Small intestine (tissue), 7 donors: ENCODE data around the gene ETFA. TPM values are rescaled to one million over a fixed set of nuclear protein-coding genes. Genes with fewer than 3 reads are reported as not detected.
"Not testable (repeated sequence)": the region's sequence is repeated elsewhere in the genome, so short reads cannot be mapped to it uniquely, and the experiment has no call there.

Source experiments
- DNase-seq, 2 donors: peaks; one replicate each; pipeline versions ENCODE4 v3.0.0 to v3.0.0-alpha.2; 2013
- FAIRE-seq: peaks from 2 replicates; lab custom pipeline; 2012; peaks lifted over from hg19 to GRCh38; lab: Jason Lieb, UNC
- H3K27ac ChIP-seq, 3 donors: one replicate each; pipeline ENCODE4 v1.5.1; 2013; ENCODE audit warnings: low read length in 2 of 3, mild to moderate bottlenecking in 2 of 3, control low read depth in 1 of 3, inconsistent platforms in 1 of 3, low read depth in 1 of 3, moderate library complexity in 1 of 3
- H3K27me3 ChIP-seq, 3 donors: one replicate each; pipeline ENCODE4 v1.6.1; 2013; ENCODE audit warnings: low read length in 3 of 3, inconsistent platforms in 1 of 3; ENCODE audit not compliant: control insufficient read depth in 3 of 3, insufficient read depth in 3 of 3
- H3K36me3 ChIP-seq, 3 donors: one replicate each; pipeline ENCODE4 v1.6.1; 2013; ENCODE audit warnings: low read length in 3 of 3, inconsistent platforms in 1 of 3, low read depth in 1 of 3, mild to moderate bottlenecking in 1 of 3, moderate library complexity in 1 of 3; ENCODE audit not compliant: control insufficient read depth in 3 of 3, insufficient read depth in 2 of 3
- H3K4me1 ChIP-seq, 3 donors: one replicate each; pipeline ENCODE4 v1.6.1; 2013; ENCODE audit warnings: low read length in 2 of 3, inconsistent platforms in 1 of 3, low read depth in 1 of 3, mild to moderate bottlenecking in 1 of 3, moderate library complexity in 1 of 3; ENCODE audit not compliant: control insufficient read depth in 3 of 3, insufficient read depth in 2 of 3
- H3K4me3 ChIP-seq, 3 donors: one replicate each; pipeline ENCODE4 v1.5.1; 2013; ENCODE audit warnings: low read length in 3 of 3, control low read depth in 1 of 3, inconsistent platforms in 1 of 3, low read depth in 1 of 3, mild to moderate bottlenecking in 1 of 3, moderate library complexity in 1 of 3
- H3K9me3 ChIP-seq, 2 donors: one replicate each; pipeline ENCODE4 v1.6.1; 2013; ENCODE audit warnings: low read depth in 1 of 2, low read length in 1 of 2; ENCODE audit not compliant: control insufficient read depth in 2 of 2, insufficient read depth in 1 of 2
- WGBS, 3 donors: extraction: QIAGEN DNeasy Blood & Tissue Kit; methylation state at CpG; one replicate each; pipeline ENCODE4 v1.1.7; 2013; 5-methylcytosine and 5-hydroxymethylcytosine counted together
- polyA plus RNA-seq, 4 donors: library from polyadenylated mRNA; stranded (reverse) in 3 of 4; unstranded in 1 of 4; fragments of 200-250 nt in 3 of 4; fragments of 120-200 nt in 1 of 4; gene quantifications; one replicate each; pipeline versions ENCODE4 v1.2.1 to v1.2.3, GENCODE V29; 2013
- donor health status: healthy with polysubstance abuse.
- donor health status: control.
- donor health status: control.
- donor health status: Bipolar disorder and iron deficiency.
- donor health status: healthy.

ETFA gene
- polyA plus RNA-seq, 4 donors, result 184 to 346 (median 213) TPM

- no peak for DNase-seq
- WGBS, 3 donors, result 98% methylated on average over 6 of the region's 6 CpGs
- Histone ChIP-seq H3K4me1 (no peaks in the 10 kb centered on the region), H3K27ac (no peak overlapping the region), H3K4me3 (no peak overlapping the region), H3K9me3 (peaks cover 0 to 29% of the 10 kb centered on the region in 2 donors), H3K36me3 (peaks cover 2 to 34% (median 23%) of the 10 kb centered on the region in 3 donors), H3K27me3 (no peaks in the 10 kb centered on the region)
- FAIRE-seq, result no peak
Measured at GRCh38 chr15:76270876-76271275, 40.4 kb downstream of the ETFA start.

- peaks cover 12 to 37% (median 37%) of the 10 kb centered on the region in 3 donors for H3K36me3 ChIP-seq
- no peak overlapping the region for H3K27ac ChIP-seq
- FAIRE-seq (no peak), DNase-seq (no peak)
- H3K9me3 ChIP-seq, result peaks cover 2 to 61% of the 10 kb centered on the region in 2 donors
- H3K4me3 ChIP-seq, result no peak overlapping the region
- no peaks in the 10 kb centered on the region for H3K4me1 ChIP-seq
- no peaks in the 10 kb centered on the region for H3K27me3 ChIP-seq
- 96 to 99% (median 98%) methylated on average over 6 of the region's 6 CpGs for WGBS, 3 donors
Measured at GRCh38 chr15:76267077-76267476, 44.2 kb downstream of the ETFA start.

GRCh38 chr15:76265769-76266168 lies 45.5 kb downstream of the ETFA start:
- not testable (repeated sequence) for H3K27me3 ChIP-seq, H3K27ac ChIP-seq, FAIRE-seq, H3K4me1 ChIP-seq, H3K4me3 ChIP-seq, DNase-seq
- peaks cover 16 to 43% (median 34%) of the 10 kb centered on the region in 3 donors for H3K36me3 ChIP-seq
- WGBS, 3 donors, result 96 to 98% (median 97%) methylated on average over 2 of the region's 2 CpGs
- peaks cover 2 to 70% of the 10 kb centered on the region in 2 donors for H3K9me3 ChIP-seq

- Histone ChIP-seq H3K27ac (no peak overlapping the region), H3K36me3 (peaks cover 17 to 55% (median 19%) of the 10 kb centered on the region in 3 donors), H3K27me3 (no peaks in the 10 kb centered on the region), H3K4me1 (no peaks in the 10 kb centered on the region), H3K4me3 (no peak overlapping the region), H3K9me3 (peaks cover 2 to 67% of the 10 kb centered on the region in 2 donors)
- no peak for FAIRE-seq
- DNase-seq, result no peak
- WGBS, 3 donors, result 96 to 99% (median 99%) methylated on average over 12 of the region's 12 CpGs
Measured at GRCh38 chr15:76260246-76260938, 50.9 kb downstream of the ETFA start.

GRCh38 chr15:76259392-76259791 lies 51.9 kb downstream of the ETFA start:
- FAIRE-seq, result no peak
- Histone ChIP-seq H3K4me1 (no peaks in the 10 kb centered on the region), H3K4me3 (no peak overlapping the region), H3K27me3 (no peaks in the 10 kb centered on the region), H3K27ac (no peak overlapping the region), H3K9me3 (peaks cover 2 to 60% of the 10 kb centered on the region in 2 donors), H3K36me3 (peaks cover 13 to 48% (median 14%) of the 10 kb centered on the region in 3 donors)
- DNase-seq, result no peak
- WGBS, 3 donors, result 91 to 93% (median 92%) methylated on average over 13 of the region's 13 CpGs

GRCh38 chr15:76258460-76258859 lies 52.8 kb downstream of the ETFA start:
- no peaks in the 10 kb centered on the region for H3K27me3 ChIP-seq
- FAIRE-seq (no peak), DNase-seq (no peak)
- H3K9me3 ChIP-seq, result peaks cover 0 to 60% of the 10 kb centered on the region in 2 donors
- WGBS, 3 donors, result 78 to 97% (median 93%) methylated on average over 3 of the region's 3 CpGs
- no peak overlapping the region for H3K4me3 ChIP-seq
- H3K36me3 ChIP-seq, result peaks cover 14 to 50% (median 15%) of the 10 kb centered on the region in 3 donors
- no peak overlapping the region for H3K27ac ChIP-seq
- no peaks in the 10 kb centered on the region for H3K4me1 ChIP-seq

- H3K4me1 ChIP-seq, result no peaks in the 10 kb centered on the region
- DNase-seq (no peak), FAIRE-seq (no peak)
- no peak overlapping the region for H3K27ac ChIP-seq
- no peaks in the 10 kb centered on the region for H3K27me3 ChIP-seq
- peaks cover 0 to 20% of the 10 kb centered on the region in 2 donors for H3K9me3 ChIP-seq
- H3K36me3 ChIP-seq, result peaks cover 0 to 15% (median 5%) of the 10 kb centered on the region in 3 donors
- no peak overlapping the region for H3K4me3 ChIP-seq
- 89 to 99% (median 91%) methylated on average over 3 of the region's 3 CpGs for WGBS, 3 donors
Measured at GRCh38 chr15:76253691-76254473, 57.4 kb downstream of the ETFA start.

- no peaks in the 10 kb centered on the region for H3K4me1 ChIP-seq
- peaks cover 0 to 6% (median 2%) of the 10 kb centered on the region in 3 donors for H3K36me3 ChIP-seq
- WGBS, 3 donors, result 57 to 78% (median 71%) methylated on average over 2 of the region's 2 CpGs
- no peak overlapping the region for H3K27ac ChIP-seq
- no peak overlapping the region for H3K4me3 ChIP-seq
- peaks cover 0 to 10% of the 10 kb centered on the region in 2 donors for H3K9me3 ChIP-seq
- FAIRE-seq (no peak), DNase-seq (no peak)
- no peaks in the 10 kb centered on the region for H3K27me3 ChIP-seq
Measured at GRCh38 chr15:76252249-76252648, 59.0 kb downstream of the ETFA start.
